SHP77 treated with DMSO at 0.1 percent for 48 hours (cell line): Measurements from ENCODE around the gene SND1.
"Not testable (repeated sequence)": the region's sequence is repeated elsewhere in the genome, so short reads cannot be mapped to it uniquely, and the experiment has no call there.

Source experiments
- DNase-seq: peaks from one replicate; lab custom pipeline; 2025; lab: John Stamatoyannopoulos, UW

Gene SND1

DNA sequence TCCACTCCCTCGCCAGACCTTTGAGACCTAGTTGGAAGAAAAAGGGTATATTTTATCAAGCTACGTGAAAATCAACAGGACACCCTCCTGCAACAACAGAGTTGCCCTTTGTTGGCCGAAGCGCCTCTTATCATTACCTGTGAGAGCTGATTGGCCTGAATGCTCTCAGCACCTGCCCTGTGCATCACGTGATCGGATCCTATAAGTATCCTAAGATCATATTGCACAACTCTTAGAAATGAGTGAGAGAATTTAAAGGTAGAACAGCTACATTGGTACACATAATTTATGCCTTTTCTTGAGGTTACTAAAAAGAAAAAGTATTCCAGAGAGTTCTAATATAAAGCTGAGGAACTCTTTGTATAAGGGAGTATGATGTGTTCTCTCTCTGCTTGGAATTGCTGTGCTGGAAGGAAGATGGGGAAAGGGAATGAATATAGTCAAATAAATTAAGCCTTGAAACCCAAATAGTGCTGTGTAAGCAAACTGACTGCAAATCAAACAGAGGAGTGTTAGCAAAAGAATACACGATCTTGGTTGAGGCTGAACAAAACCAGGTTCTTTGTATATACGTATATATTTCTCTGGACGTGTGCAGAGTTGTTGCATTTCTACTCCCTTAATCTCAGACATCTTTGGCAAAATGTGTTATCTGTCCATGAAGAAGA is 309.9 kb downstream of the SND1 start:
- DNase-seq: no peak

DNA sequence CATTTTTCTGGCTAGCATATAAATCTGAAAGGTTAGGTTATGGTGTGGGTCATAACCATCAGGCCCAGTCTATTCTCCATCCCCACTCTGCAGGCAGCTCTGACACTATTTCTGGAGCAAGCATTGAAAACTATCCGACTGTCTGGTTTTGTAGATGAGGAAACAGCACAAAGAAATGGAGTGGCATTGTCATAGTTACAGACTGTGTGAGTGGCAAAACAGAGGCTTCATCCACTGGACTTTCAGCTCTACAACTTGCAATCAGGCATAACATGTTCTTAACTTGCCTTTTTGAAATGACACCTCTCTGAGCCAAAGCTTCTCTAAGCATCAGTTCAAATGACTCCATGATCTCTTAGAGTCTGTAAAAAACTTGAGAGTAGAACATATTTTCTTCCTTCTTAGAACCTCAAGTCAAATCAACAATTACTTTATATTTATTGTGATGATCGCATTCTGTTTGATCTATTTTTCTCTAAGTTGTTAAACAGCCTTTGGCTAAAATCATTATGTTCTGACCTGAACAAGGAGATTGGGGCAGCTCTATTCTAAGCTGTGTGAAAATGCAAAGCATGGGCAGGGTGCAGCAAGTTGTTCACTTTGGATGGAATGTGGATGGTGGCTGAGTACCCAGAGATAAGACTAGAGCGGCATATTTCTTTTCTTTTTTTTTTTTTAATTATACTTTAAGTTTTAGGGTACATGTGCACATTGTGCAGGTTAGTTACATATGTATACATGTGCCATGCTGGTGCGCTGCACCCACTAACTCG is 310.8 kb downstream of the SND1 start:
- DNase-seq: no peak

DNA sequence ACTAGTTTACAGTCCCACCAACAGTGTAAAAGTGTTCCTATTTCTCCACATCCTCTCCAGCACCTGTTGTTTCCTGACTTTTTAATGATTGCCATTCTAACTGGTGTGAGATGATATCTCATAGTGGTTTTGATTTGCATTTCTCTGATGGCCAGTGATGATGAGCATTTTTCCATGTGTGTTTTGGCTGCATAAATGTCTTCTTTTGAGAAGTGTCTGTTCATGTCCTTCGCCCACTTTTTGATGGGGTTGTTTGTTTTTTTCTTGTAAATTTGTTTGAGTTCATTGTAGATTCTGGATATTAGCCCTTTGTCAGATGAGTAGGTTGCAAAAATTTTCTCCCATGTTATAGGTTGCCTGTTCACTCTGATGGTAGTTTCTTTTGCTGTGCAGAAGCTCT is 311.9 kb downstream of the SND1 start:
- not testable (repeated sequence) for DNase-seq

DNA sequence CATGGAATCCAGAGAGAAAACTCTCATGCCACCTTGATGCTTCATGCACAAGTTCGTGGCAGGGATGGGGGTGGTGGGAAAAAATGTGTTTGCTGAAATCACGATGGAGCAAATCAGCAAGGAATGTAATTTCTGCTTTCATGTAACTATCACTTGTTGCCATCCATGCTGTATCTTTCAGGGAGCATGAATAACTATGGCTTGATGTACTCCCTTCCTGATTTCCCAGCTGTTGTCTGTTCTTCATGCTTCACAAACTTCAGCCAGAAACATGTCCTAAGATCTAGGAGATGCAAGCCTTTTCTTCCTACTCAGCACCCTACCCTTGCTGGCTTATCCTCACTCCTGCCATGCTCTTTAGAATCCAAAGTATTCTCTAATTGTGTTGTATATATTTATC is 315.3 kb downstream of the SND1 start:
- no peak for DNase-seq

DNA sequence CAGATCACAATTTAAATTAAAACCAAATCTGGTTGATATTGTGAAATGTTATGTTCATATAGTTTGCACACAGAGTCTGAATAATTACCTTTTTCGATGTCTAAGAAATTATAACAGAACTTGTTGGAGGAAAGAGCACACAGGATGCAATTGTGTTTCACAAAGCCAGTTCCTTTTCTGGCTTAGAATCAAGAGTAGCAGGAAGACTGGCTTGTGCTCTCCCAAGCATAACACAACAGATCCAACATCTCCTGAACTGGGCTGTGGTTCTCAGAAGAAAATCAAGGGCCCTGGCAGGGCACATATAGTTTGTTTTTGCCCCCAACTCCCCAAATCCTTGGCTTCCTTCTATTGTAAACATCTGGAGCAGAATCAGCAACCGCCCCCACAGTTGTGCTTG is 316.6 kb downstream of the SND1 start:
- no peak for DNase-seq

DNA sequence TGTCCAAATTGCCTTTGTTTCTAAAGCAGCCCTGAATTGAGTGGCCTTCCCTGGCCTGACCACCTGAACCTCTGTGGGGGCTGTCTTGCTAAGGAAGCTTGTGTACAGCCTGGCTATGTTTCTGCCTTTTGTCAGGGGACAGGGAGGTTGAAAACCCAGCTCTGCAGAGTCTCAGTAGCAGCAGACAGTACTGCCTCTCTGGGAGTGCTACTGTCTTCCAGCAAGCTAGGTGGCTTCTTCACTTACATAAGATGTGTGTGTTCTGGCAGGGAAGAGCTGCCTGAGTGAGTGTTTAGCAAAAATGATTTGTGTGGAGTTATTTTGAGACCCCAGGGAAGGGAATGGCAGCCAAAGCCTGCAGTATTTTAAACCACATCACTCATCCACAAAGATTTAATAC is 321.8 kb downstream of the SND1 start:
- no peak for DNase-seq

DNA sequence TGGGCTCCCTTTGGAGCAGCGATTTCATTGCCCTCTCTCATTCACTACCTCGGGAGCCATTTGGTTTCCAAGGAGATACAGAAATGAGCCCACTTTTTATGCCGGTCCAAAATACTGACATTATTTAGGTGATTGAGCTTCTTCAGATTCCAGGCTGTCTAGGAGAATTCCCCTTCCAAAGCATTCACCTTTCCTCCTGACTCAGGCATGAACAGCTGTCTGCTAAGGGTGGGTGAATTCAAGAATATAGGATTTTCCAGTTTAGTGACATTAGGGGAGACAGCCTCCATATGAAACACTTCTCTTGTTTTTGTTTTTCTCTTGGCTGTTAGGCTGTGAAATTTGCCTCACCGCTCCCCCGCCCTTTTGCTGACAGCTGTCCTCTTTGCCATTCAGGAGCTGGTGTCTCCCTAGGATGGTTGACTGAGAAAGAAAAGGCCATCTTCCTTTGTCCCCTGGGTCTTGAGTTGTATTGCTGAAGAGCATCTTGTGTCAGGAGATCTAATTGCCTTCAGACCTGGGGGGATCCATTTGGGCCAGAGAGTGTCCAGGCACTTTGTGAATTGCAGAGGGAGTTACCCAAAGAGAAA is 322.5 kb downstream of the SND1 start:
- no peak for DNase-seq

DNA sequence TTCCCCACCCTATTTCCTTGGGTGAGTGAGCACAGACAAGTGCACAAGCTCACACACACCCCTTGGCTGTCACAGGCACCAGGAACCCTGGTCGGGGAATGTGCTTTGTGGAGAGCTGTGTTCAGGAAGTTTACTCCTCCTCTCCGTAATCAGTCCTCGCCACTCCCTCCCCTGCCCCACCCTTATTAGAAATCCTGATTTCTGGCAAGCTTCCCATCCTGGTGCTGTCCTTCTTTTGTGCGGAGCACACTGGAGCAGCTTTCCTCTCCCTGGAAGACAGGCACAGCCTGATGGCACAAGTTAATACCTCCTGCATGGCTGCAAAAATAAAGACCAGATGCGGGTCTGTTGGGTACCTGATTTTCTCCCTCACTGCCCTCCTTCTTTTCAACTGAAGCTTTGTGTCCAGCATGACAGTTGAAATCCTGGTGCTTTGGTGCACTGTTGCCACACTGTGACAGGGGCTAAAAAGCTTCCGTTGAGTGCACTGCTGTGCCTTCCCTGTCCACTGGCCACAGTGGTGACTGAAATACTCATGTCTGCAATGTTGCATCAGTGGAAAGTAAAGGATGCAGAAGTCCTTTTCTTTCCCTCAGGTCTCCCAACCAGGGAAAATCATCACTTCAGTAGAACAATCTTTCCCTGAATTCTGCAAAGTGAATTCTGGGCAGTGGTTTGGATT is 324.2 kb downstream of the SND1 start:
- DNase-seq: no peak

DNA sequence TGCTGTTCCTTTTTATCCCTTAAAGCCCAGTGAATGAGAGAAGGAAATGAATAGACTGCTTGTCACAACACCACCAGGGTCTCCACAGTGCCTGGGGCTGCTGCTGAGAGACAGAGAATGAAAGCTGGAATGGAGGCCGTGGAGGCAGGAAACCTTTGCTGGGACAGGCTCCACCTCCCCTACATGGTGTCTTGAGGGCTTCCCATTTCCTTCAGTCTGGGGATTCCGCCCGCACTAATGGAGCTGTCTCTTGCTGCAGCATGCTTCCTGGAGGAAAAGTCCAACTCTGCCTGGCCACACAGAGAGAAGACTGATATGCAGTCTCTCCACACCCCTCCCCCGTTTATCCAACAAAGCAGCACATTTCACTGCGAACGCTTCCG is 324.7 kb downstream of the SND1 start:
- DNase-seq: no peak

DNA sequence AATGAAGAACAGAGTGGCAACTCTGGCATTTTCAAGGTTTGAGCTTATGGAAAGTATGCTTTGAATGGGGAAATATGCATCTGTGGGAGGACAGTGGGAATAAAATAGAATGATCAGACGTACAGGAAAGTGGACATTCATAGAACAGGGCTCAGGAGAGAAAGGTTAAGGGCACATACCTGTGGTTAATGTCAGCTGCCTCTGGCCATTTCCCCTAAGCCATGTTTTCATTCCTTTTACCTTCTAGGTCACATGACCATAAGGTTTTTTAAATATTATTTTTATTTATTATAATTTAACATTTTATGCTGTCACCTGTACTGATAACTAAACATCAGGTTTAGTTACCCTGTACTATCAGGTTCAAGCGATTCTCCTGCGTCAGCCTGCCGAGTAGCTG is 326.4 kb downstream of the SND1 start:
- no peak for DNase-seq

DNA sequence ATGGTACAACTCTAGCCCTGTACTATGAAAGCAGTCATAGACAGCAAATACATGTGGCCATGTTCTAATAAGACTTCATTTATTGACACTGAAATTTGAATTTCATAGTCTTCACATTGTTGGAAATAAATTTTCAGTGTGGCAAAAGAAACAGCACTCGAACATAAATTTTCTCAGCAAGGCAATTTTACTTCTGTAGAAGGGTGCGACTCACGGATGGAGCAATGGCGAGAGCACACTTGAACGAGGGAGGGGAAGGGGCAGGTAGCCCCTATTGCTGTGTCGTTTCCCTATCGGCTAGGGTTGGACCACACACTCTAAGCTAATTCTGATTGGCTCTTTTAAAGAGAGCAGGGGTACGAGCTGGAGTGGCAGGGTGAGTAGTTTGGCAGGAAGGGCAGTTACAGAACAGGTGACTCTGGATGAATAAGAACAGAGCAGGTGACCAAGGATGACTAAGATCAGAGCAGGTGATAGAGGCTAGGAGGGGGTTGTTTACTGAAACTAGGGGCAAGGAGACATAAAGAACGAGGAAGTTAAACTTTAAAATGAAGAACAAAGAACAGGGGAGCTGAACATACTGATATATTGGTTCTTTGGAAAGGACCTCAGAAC is 327.2 kb downstream of the SND1 start:
- no peak for DNase-seq

DNA sequence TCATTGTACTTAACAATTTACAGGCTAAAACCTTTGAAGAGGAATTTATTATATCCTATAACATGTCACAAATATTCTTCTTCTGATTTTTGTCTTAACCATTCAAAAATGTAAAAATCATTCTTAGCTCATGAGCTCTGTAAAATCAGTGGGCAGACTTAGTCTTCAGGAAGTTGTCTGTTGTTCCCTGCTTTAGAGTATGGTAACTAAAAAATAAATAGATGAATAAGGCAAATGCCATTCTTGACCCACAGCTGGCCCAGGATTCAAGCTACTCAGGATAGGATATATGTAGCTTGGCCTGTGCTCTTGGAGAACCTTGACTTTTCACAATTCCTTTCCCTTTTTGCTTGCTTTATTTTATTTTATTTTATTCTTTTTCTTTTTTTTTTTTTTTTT is 327.7 kb downstream of the SND1 start:
- no peak for DNase-seq

DNA sequence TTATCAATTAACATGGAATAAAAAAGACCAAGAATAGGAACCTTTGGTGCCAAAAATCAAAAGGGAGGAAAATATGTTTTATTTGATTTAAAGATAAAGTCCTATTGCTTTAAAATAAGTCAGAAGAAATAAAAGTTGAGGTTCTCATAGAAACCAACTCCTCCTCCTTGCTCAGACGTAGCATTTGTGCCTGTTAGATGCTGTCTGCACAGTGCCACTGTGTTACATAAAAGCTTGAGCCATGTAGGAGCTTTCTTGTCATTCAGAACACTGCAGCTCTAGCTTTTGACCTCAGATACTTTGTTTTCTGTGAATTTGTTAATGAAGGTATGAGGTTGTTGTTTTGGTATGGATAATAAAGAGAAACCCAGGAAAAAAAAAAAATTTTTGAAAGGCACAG is 328.9 kb downstream of the SND1 start:
- DNase-seq: no peak

DNA sequence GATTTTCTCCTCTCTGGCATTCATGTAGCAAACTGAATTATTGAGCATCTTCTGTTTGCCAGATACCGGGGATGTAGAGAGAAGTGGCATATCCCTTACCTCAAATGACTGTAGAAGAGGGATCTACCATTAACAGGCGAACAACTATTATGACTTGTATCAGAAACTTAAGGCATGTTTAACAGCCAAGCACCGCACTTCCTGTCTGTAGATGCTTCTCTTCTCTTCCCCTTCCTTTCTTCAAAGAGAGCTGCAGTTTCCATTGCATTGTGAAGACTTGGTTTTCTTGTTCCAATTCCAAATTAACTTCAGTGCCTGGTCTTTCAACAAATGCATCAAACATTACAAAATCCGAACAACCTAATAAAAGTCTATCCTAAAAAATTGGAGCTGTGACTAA is 330.0 kb downstream of the SND1 start:
- DNase-seq: no peak

DNA sequence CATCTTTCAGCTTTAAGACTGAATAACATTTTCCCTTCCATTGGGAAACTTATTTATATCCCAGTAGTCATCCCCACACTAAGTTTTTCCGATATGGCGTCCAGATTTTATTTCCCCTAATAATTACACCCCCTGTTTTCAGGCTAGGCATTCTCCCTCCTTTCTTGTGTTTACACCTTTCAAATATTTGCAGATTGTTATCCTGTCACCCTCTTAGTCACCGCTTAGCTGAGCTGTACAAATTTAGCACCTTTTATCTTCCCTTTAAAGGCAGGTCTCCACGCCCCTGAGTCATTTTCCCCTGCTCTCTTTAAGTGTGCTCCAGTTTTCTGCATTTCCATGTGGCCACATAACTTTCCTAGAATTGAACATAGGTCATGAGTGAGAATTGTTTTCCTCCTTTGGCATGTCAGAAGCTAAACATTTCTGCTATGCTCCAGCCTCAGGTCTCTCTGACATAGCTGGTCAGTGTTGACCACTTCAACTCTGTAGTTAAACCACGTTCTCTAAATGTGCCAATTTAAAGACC is 331.9 kb downstream of the SND1 start:
- DNase-seq: no peak

DNA sequence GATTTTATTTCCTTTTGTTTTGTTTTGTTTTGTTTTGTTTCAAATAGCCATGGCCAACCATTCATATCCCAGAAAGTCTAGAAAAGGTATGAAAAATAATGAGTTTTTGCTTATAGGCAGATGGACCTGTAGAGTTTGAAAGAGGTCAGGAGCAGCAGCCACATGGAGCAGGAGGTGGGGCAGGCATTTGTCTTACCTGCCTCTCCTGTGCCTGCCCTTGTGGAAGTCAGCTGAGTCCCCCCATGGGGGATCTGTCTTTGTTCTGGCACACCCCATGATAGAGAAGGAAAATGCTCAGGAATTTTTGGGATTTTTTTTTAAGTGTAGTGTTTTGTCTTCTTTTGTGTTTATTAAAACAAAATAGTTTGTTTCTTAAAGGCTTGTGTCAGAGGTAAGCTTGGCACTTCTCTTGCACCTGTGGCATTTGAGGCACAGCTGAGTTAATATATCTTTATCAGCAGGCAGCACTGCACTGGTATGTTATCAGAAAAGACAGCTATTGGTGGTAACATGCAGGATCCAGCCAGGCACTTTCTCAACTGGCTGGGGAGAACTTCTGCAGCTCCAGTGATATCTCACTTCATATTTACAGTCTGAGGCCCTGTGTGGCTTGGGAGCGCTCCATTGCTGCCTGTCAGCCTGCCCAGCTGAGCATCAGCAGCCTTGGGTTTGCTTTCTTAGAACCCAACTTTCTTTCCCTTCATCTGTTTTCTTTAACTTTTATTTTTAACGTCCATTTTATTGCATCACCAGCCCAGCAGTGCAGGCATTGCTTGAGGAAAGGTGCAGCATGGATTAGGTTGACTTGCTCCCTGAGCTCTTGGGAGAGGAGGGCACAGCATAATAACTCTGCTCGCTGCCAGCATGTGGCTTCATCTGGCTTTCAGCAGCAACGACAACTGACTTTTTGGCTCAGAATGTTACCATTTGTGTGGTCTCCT is 334.9 kb downstream of the SND1 start:
- DNase-seq: no peak

DNA sequence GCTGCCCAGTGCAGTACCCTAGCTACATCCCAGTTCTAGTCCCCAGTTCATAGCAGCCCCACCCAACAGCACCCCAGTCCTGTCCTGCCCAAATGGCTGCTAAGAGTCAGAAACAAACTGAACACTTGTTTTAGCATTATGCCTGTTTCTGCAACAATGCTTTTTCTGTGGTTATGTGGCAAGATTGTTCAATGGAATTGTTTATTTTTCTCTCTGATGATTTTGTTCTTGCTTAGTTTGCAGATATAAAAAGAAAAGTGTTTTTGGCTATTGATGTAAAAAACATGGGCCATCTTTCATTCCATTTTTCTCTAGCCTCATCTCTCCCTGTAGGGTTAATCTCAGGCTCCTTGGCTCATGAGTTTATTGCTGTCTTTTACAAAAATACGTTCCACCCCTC is 336.8 kb downstream of the SND1 start:
- DNase-seq: no peak

DNA sequence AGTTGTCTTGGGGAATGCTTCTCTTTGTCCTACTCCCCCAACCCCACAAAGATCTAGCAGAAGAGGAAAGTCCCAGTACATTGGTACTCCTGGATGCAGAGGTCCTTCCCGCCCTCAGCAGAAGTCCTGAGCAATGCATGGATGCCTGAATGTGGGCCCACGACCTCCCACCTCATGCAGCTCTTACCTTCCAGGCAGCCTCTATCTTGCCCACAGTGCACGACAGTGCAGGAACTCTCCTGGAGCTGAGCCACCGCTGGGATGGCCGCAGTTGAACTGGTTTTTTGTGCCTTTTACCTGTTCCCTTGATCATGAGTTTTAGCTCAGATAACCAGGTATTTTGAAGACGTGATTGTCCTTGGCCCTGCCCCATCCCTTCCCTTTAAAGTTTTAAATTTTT is 341.3 kb downstream of the SND1 start:
- DNase-seq: no peak

DNA sequence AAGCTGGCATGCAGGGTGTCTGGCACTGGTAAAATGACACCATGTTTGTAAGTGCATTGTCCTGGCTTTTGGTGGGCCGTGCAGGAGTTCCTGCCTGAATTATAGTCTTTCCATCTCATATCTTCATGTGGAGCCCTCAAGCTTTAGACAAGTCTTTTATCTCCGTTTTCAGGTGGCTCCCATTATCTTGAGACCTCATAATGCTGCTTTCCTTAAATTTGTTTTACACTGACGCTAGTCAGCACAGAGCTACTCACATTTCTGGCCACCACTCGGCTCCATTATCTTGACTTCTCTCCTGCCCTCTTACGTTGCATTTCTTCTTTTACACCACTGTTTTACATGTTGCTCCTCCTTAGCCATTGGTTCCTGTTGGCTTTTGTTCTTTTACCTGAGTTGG is 342.0 kb downstream of the SND1 start:
- DNase-seq: no peak

DNA sequence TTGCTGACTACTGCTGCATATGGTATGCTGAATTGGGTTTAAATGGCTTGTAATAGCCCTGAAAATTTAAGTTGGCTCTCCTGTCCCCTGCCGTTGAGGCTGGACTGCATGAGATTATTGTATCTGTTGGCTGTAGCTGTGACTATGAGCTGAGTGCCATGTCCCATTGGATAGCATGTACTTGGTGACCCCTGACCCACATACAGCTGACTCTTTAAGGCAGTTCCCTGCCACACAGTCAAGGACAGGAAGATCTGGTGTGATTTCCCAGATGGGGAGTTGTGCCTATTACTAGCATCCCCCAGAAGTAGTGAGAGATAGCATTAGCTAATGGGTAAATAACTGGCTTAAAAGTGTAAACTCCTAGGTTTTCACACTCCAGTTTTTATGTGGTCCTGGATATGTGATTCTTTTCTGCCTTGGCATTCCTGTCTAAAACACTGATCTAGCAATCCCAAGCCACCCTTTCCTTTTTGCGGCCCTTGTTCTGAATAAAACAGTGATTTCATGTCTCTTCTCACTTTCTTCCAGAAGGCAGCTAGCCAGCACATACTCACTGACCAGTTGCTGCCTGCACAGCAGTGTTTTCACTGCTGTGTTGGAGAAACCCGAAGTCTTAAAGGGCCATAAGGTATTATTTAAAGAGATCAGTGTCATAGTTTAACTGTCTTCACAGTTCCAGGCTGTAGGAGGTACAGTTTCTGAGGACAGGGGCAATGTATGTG is 343.3 kb downstream of the SND1 start:
- no peak for DNase-seq

DNA sequence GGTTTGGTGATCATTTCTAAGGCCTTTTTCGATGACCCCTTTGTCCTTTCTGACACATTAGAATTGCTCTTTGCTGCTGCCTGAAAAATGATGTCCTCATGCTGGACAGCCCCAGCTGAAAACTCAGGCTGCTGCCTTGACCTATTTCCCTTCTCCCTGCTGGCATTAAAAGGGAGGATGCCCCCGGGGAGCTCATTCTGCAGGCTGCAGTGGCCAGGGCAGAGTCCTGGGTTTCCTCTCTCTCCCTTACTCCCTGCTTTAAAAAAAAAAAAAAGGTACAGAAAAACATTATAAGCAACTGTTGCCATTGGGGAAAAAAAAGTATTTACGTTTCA is 343.9 kb downstream of the SND1 start:
- DNase-seq: no peak
